OCI-LY1 (cell line): ENCODE measurements around the gene CRB2.

Source experiments
- H2AFZ ChIP-seq: fragments of 200-600 bp; sonication (generic), shearing (Covaris generic); 2 replicates; pipeline ENCODE4 v1.6.0; 2014; ENCODE audit warnings: antibody characterized with exemption, mild to moderate bottlenecking, low read length
- H3F3A ChIP-seq: fragments of 200-600 bp; sonication (generic), shearing (Covaris generic); 2 replicates; pipeline ENCODE4 v1.6.0; 2014; ENCODE audit warnings: mild to moderate bottlenecking, antibody characterized with exemption, low read length, moderate library complexity; ENCODE audit not compliant: insufficient read depth
- H3K27ac ChIP-seq: fragments of 200-600 bp; sonication (generic); 2 replicates; pipeline ENCODE4 v1.5.1; 2014; ENCODE audit warnings: low read length, mixed run types, mild to moderate bottlenecking, low read depth; ENCODE audit not compliant: poor library complexity, severe bottlenecking
- H3K27me3 ChIP-seq: fragments of 200-600 bp; sonication (generic); 2 replicates; pipeline ENCODE4 v1.6.0; 2014; ENCODE audit warnings: antibody characterized with exemption, mild to moderate bottlenecking, low read length, moderate library complexity; ENCODE audit not compliant: insufficient read depth
- H3K36me3 ChIP-seq: fragments of 200-600 bp; sonication (generic); 2 replicates; pipeline ENCODE4 v1.6.1; 2014; ENCODE audit warnings: mild to moderate bottlenecking, antibody characterized with exemption, low read length, moderate library complexity, mixed read lengths; ENCODE audit not compliant: insufficient read depth
- H3K4me1 ChIP-seq: fragments of 200-600 bp; sonication (generic); 2 replicates; pipeline ENCODE4 v1.5.1; 2014; ENCODE audit warnings: mild to moderate bottlenecking, low read length, moderate library complexity; ENCODE audit not compliant: insufficient read depth, severe bottlenecking
- H3K4me2 ChIP-seq: fragments of 200-600 bp; sonication (generic), shearing (Covaris generic); 2 replicates; pipeline ENCODE4 v1.6.1; 2014; ENCODE audit warnings: low read length
- H3K4me3 ChIP-seq: fragments of 200-600 bp; sonication (generic); 2 replicates; pipeline ENCODE4 v1.5.1; 2014; ENCODE audit warnings: low read length, low read depth, mild to moderate bottlenecking, mixed read lengths; ENCODE audit not compliant: poor library complexity, severe bottlenecking
- H3K79me2 ChIP-seq: fragments of 200-600 bp; shearing (Covaris generic); 2 replicates; pipeline ENCODE4 v1.6.1; 2016; ENCODE audit warnings: mixed run types, low read length, mixed read lengths; ENCODE audit not compliant: insufficient read depth
- H3K9ac ChIP-seq: fragments of 200-600 bp; sonication (generic), shearing (Covaris generic); 2 replicates; pipeline ENCODE4 v1.6.1; 2014; ENCODE audit warnings: mild to moderate bottlenecking, low read length, mixed read lengths
- H3K9me2 ChIP-seq: fragments of 200-600 bp; sonication (generic), shearing (Covaris generic); 2 replicates; pipeline ENCODE4 v1.6.1; 2014; ENCODE audit warnings: low read depth, mild to moderate bottlenecking, low read length, mixed read lengths
- H3K9me3 ChIP-seq: fragments of 200-600 bp; shearing (Covaris generic); 2 replicates; pipeline ENCODE4 v1.6.1; 2014; ENCODE audit warnings: low read length, mixed read lengths
- H4K20me1 ChIP-seq: fragments of 200-600 bp; sonication (generic), shearing (Covaris generic); 2 replicates; pipeline ENCODE4 v1.6.0; 2016; ENCODE audit warnings: mild to moderate bottlenecking, low read length; ENCODE audit not compliant: insufficient read depth
- CTCF ChIP-seq: fragments of 200-600 bp; sonication (generic), shearing (Covaris generic); IDR thresholded peaks from 2 replicates; pipeline ENCODE4 v1.5.1; 2017; ENCODE audit warnings: mild to moderate bottlenecking, antibody characterized with exemption, low read length, moderate library complexity, mixed read lengths
- EZH2 ChIP-seq: fragments of 200-600 bp; sonication (generic), shearing (Covaris generic); IDR thresholded peaks from 2 replicates; pipeline ENCODE4 v1.8.0; 2017; ENCODE audit warnings: borderline replicate concordance, mixed run types, mild to moderate bottlenecking, antibody characterized with exemption, low read length, moderate library complexity, mixed read lengths

Gene CRB2

GRCh38 chr9:123378025-123378424 is 22.0 kb downstream of the CRB2 start:
- TF ChIP-seq EZH2 (no peak), CTCF (no peak)
- no peaks in the 10 kb centered on the region for H4K20me1 ChIP-seq

GRCh38 chr9:123378956-123379660 is 23.1 kb downstream of the CRB2 start:
- H3K27me3 ChIP-seq = no peaks in the 10 kb centered on the region
- H3K9ac ChIP-seq = no peak overlapping the region
- TF ChIP-seq EZH2 = no peak
- no peak for TF ChIP-seq CTCF
- H3K4me1 ChIP-seq = no peaks in the 10 kb centered on the region
- no peaks in the 10 kb centered on the region for H3K9me2 ChIP-seq
- no peaks in the 10 kb centered on the region for H3K79me2 ChIP-seq
- H3K36me3 ChIP-seq = no peaks in the 10 kb centered on the region
- no peak overlapping the region for H3K4me3 ChIP-seq
- no peak overlapping the region for H2AFZ ChIP-seq
- no peak overlapping the region for H3K4me2 ChIP-seq
- H3F3A ChIP-seq = no peaks in the 10 kb centered on the region
- H3K9me3 ChIP-seq = no peaks in the 10 kb centered on the region
- H4K20me1 ChIP-seq = no peaks in the 10 kb centered on the region
- no peak overlapping the region for H3K27ac ChIP-seq

More at GRCh38 chr9:123378025-123378424, 22.0 kb downstream of the CRB2 start:
- Histone ChIP-seq H3K9me2 (no peaks in the 10 kb centered on the region), H3K27me3 (no peaks in the 10 kb centered on the region), H3K4me1 (no peaks in the 10 kb centered on the region), H3K36me3 (no peaks in the 10 kb centered on the region), H3K79me2 (no peaks in the 10 kb centered on the region), H3K27ac (no peak overlapping the region), H3K4me3 (no peak overlapping the region), H3K9ac (no peak overlapping the region), H3K9me3 (no peaks in the 10 kb centered on the region), H3K4me2 (no peak overlapping the region), H3F3A (no peaks in the 10 kb centered on the region), H2AFZ (no peak overlapping the region)

- no peak overlapping the region for H3K4me2 ChIP-seq
- H3K9me3 ChIP-seq = no peaks in the 10 kb centered on the region
- H4K20me1 ChIP-seq = no peaks in the 10 kb centered on the region
- no peak overlapping the region for H3K4me3 ChIP-seq
- H3K4me1 ChIP-seq = no peaks in the 10 kb centered on the region
- TF ChIP-seq CTCF (no peak), EZH2 (no peak)
- H3K9ac ChIP-seq = no peak overlapping the region
- no peak overlapping the region for H3K27ac ChIP-seq
- no peaks in the 10 kb centered on the region for H3K27me3 ChIP-seq
- no peaks in the 10 kb centered on the region for H3F3A ChIP-seq
- no peaks in the 10 kb centered on the region for H3K79me2 ChIP-seq
- no peaks in the 10 kb centered on the region for H3K36me3 ChIP-seq
- H3K9me2 ChIP-seq = no peaks in the 10 kb centered on the region
- no peak overlapping the region for H2AFZ ChIP-seq
These were observed 25.1 kb downstream of the CRB2 start for GRCh38 chr9:123380852-123381705.
